SK-N-SH (cell line): Measurements from ENCODE around the gene HIF1AN. TPM values are rescaled to one million over a fixed set of nuclear protein-coding genes. Genes with fewer than 3 reads are reported as not detected.

Experiments used
- CTCF ChIA-PET: fragments of 300-600, 350-600 bp; formaldehyde crosslinking; extraction: SDS; loops from one replicate; lab custom pipeline; 2021; lab: Yijun Ruan, JAX
- POLR2A ChIA-PET: fragments of 350-600 bp; sonication (Branson Sonifier 250); formaldehyde crosslinking; extraction: SDS; loops from one replicate; lab custom pipeline; 2020; ENCODE audit warnings: antibody characterized with exemption, inconsistent platforms; lab: Yijun Ruan, JAX
- DNase-seq: peaks from one replicate; pipeline ENCODE4 v3.0.0; 2012
- H2AFZ ChIP-seq: fragments of 200-600 bp; sonication (generic); 2 replicates; pipeline ENCODE4 v1.8.1; 2016; ENCODE audit warnings: antibody characterized with exemption, mild to moderate bottlenecking, low read depth
- H3F3A ChIP-seq: fragments of 200-600 bp; sonication (generic); replicated peaks from 2 replicates; pipeline ENCODE3; 2016; ENCODE audit warnings: antibody characterized with exemption, mild to moderate bottlenecking; ENCODE audit not compliant: insufficient read depth
- H3K27ac ChIP-seq, 2 experiments: fragments of 200-500 bp in 1 of 2; fragments of 200-600 bp in 1 of 2; sonication (Bioruptor generic) in 1 of 2; sonication (generic), shearing (Covaris generic) in 1 of 2; 2 replicates each; pipeline versions ENCODE4 v1.5.1 to v1.6.1; 2014 to 2016; ENCODE audit warnings: low read depth in 2 of 2, inconsistent platforms in 1 of 2, low read length in 1 of 2, mild to moderate bottlenecking in 1 of 2, mixed read lengths in 1 of 2
- H3K27me3 ChIP-seq: fragments of 200-600 bp; sonication (generic), shearing (Covaris generic); 2 replicates; pipeline ENCODE4 v1.6.1; 2016; ENCODE audit warnings: mixed run types; ENCODE audit not compliant: insufficient read depth
- H3K36me3 ChIP-seq, 2 experiments: fragments of 200-500 bp in 1 of 2; fragments of 200-600 bp in 1 of 2; sonication (Bioruptor generic) in 1 of 2; sonication (generic) in 1 of 2; replicated peaks in 1 of 2; 2 replicates each; pipeline versions ENCODE3 to v1.5.1; 2014 to 2016; ENCODE audit warnings: low read length in 1 of 2, mild to moderate bottlenecking in 1 of 2; ENCODE audit not compliant: insufficient read depth in 2 of 2, control insufficient read depth in 1 of 2
- H3K4me1 ChIP-seq, 2 experiments: fragments of 200-500 bp in 1 of 2; fragments of 200-600 bp in 1 of 2; sonication (Bioruptor generic) in 1 of 2; sonication (generic), shearing (Covaris generic) in 1 of 2; 2 replicates each; pipeline versions ENCODE4 v1.5.1 to v1.6.1; 2014 to 2016; ENCODE audit warnings: low read depth in 1 of 2, low read length in 1 of 2, mixed run types in 1 of 2; ENCODE audit not compliant: insufficient read depth in 2 of 2, control insufficient read depth in 1 of 2
- H3K4me2 ChIP-seq: fragments of 200-600 bp; sonication (generic), shearing (Covaris generic); 2 replicates; pipeline ENCODE4 v1.6.1; 2017; ENCODE audit warnings: mixed run types
- H3K4me3 ChIP-seq, 2 experiments: fragments of 200-500 bp in 1 of 2; fragments of 200-600 bp in 1 of 2; sonication (Bioruptor generic) in 1 of 2; sonication (generic), shearing (Covaris generic) in 1 of 2; 2 replicates each; pipeline versions ENCODE4 v1.5.1 to v1.8.1; 2014 to 2016; ENCODE audit warnings: low read depth in 2 of 2, inconsistent platforms in 1 of 2, low read length in 1 of 2, mild to moderate bottlenecking in 1 of 2, mixed read lengths in 1 of 2, moderate library complexity in 1 of 2
- H3K79me2 ChIP-seq: fragments of 200-600 bp; sonication (generic); 2 replicates; pipeline ENCODE4 v1.8.1; 2017; ENCODE audit warnings: mild to moderate bottlenecking; ENCODE audit not compliant: insufficient read depth
- H3K9ac ChIP-seq: fragments of 200-600 bp; sonication (generic); 2 replicates; pipeline ENCODE4 v1.6.1; 2017; ENCODE audit warnings: mixed run types
- H3K9me2 ChIP-seq: fragments of 200-600 bp; sonication (generic); 2 replicates; pipeline ENCODE4 v1.6.1; 2017; ENCODE audit warnings: mixed run types
- H3K9me3 ChIP-seq: fragments of 200-600 bp; sonication (generic); 2 replicates; pipeline ENCODE4 v1.6.1; 2017; ENCODE audit warnings: mixed run types, mild to moderate bottlenecking, moderate library complexity
- H4K20me1 ChIP-seq: fragments of 200-600 bp; sonication (generic); 2 replicates; pipeline ENCODE4 v1.6.1; 2017; ENCODE audit warnings: mild to moderate bottlenecking, mixed run types; ENCODE audit not compliant: insufficient read depth
- FOSL2 ChIP-seq: IDR thresholded peaks from 2 replicates; pipeline ENCODE4 v1.4.0; 2012; ENCODE audit warnings: low read depth, mild to moderate bottlenecking, moderate library complexity, borderline replicate concordance
- FOXJ3 ChIP-seq: sonication (generic); formaldehyde crosslinking; IDR thresholded peaks from 2 replicates; pipeline ENCODE4 v1.5.1; 2020; ENCODE audit warnings: mild to moderate bottlenecking, missing genetic modification reagents
- GABPA ChIP-seq: IDR thresholded peaks from 2 replicates; pipeline ENCODE4 v1.4.0; 2012; ENCODE audit warnings: low read depth, mild to moderate bottlenecking
- GATA2 ChIP-seq: sonication (generic); formaldehyde crosslinking; IDR thresholded peaks from 2 replicates; pipeline ENCODE4 v1.5.0; 2020; ENCODE audit warnings: mild to moderate bottlenecking, missing genetic modification reagents
- MAX ChIP-seq: IDR thresholded peaks from 2 replicates; pipeline ENCODE4 v1.4.0; 2012; ENCODE audit warnings: low read depth
- MEF2A ChIP-seq: IDR thresholded peaks from 2 replicates; pipeline ENCODE4 v1.4.0; 2012; ENCODE audit warnings: low read depth, borderline replicate concordance
- NFIC ChIP-seq: IDR thresholded peaks from 2 replicates; pipeline ENCODE4 v1.4.0; 2012; ENCODE audit warnings: borderline replicate concordance
- RFX5 ChIP-seq: IDR thresholded peaks from 2 replicates; pipeline ENCODE4 v1.6.1; 2012; ENCODE audit warnings: mild to moderate bottlenecking, improper control_type of control experiment, low read length
- WGBS: methylation state at CpG from one replicate; pipeline ENCODE4 v1.1.6; 2017; ENCODE audit warnings: low lambda C conversion rate; 5-methylcytosine and 5-hydroxymethylcytosine counted together
- polyA plus RNA-seq, 3 experiments: library from polyadenylated mRNA; depleted of rRNA; stranded (reverse); fragments of >200 nt; gene quantifications; 2 replicates each; pipeline ENCODE4 v1.2.3, GENCODE V29; 2012
- TF ChIP-seq, protein P1 (sequence below): IDR thresholded peaks from 2 replicates; pipeline ENCODE4 v1.6.1; 2012; ENCODE audit warnings: mild to moderate bottlenecking, low read depth, low read length, moderate library complexity

HIF1AN gene
- polyA plus RNA-seq, 1 of the 3 experiments (the other 2 are of a cell fraction), result 8.1 TPM

GRCh38 chr10:100554902-100555301 is 19.2 kb downstream of the HIF1AN start:
- 74% methylated on average over 2 of the region's 2 CpGs for WGBS
- Histone ChIP-seq H4K20me1 (no peaks in the 10 kb centered on the region), H2AFZ (no peak overlapping the region), H3F3A (peaks cover 3% of the 10 kb centered on the region), H3K27me3 (no peaks in the 10 kb centered on the region), H3K4me1 (peaks cover 0 to 8% of the 10 kb centered on the region in 2 experiments; a peak in 1 of 4 replicates), H3K9me3 (no peaks in the 10 kb centered on the region), H3K4me2 (no peak overlapping the region), H3K9ac (no peak overlapping the region), H3K79me2 (no peaks in the 10 kb centered on the region), H3K9me2 (no peaks in the 10 kb centered on the region), H3K36me3 (peaks cover 14 to 46% of the 10 kb centered on the region in 2 experiments), H3K4me3 (no peak overlapping the region), H3K27ac (no peak overlapping the region)
- POLR2A ChIA-PET, result no interaction called here
- no peak for TF ChIP-seq RFX5
- CTCF ChIA-PET, result interaction anchor here (1.2 to 2.4 kb wide), 4 partner anchors 47 to 323 kb away, joined by 4 to 16 read pairs (median 5); no protein-coding TSS in a partner anchor
- no peak for DNase-seq

GRCh38 chr10:100560248-100560647 is 24.5 kb downstream of the HIF1AN start:
- Histone ChIP-seq H3K4me3 (no peak overlapping the region), H3K4me2 (no peak overlapping the region), H3K79me2 (no peaks in the 10 kb centered on the region), H4K20me1 (no peaks in the 10 kb centered on the region), H3K4me1 (no peaks in the 10 kb centered on the region; a peak in 1 of 4 replicates), H3K27ac (no peak overlapping the region), H3K9me3 (no peaks in the 10 kb centered on the region), H3K36me3 (peaks cover 5 to 17% of the 10 kb centered on the region in 2 experiments), H2AFZ (no peak overlapping the region)
- CTCF ChIA-PET, result interaction anchor here (0.9 to 11.5 kb wide), 12 partner anchors 10 to 320 kb away, joined by 3 to 262 read pairs (median 20); partner anchors contain the start of gene PAX2
- no peak for DNase-seq
- WGBS, result 100% methylated on average over 1 of the region's 1 CpG
- TF ChIP-seq FOXJ3 (CRISPR knock-in tag) (no peak), GATA2 (CRISPR knock-in tag) (no peak), NFIC (no peak), MEF2A (no peak), GABPA (no peak), MAX (no peak), FOSL2 (no peak)
- TF ChIP-seq, protein P1, sequence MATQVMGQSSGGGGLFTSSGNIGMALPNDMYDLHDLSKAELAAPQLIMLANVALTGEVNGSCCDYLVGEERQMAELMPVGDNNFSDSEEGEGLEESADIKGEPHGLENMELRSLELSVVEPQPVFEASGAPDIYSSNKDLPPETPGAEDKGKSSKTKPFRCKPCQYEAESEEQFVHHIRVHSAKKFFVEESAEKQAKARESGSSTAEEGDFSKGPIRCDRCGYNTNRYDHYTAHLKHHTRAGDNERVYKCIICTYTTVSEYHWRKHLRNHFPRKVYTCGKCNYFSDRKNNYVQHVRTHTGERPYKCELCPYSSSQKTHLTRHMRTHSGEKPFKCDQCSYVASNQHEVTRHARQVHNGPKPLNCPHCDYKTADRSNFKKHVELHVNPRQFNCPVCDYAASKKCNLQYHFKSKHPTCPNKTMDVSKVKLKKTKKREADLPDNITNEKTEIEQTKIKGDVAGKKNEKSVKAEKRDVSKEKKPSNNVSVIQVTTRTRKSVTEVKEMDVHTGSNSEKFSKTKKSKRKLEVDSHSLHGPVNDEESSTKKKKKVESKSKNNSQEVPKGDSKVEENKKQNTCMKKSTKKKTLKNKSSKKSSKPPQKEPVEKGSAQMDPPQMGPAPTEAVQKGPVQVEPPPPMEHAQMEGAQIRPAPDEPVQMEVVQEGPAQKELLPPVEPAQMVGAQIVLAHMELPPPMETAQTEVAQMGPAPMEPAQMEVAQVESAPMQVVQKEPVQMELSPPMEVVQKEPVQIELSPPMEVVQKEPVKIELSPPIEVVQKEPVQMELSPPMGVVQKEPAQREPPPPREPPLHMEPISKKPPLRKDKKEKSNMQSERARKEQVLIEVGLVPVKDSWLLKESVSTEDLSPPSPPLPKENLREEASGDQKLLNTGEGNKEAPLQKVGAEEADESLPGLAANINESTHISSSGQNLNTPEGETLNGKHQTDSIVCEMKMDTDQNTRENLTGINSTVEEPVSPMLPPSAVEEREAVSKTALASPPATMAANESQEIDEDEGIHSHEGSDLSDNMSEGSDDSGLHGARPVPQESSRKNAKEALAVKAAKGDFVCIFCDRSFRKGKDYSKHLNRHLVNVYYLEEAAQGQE, result no peak
- TF ChIP-seq, all 33 proteins: peak for 0
- no peak overlapping the region for H3K9ac ChIP-seq
- H3F3A ChIP-seq, result peaks cover 3% of the 10 kb centered on the region
- no peaks in the 10 kb centered on the region for H3K9me2 ChIP-seq
- H3K27me3 ChIP-seq, result no peaks in the 10 kb centered on the region
- POLR2A ChIA-PET, result no interaction called here
